ENCODE data around the gene ALKAL2.
"Not testable (repeated sequence)": the region's sequence is repeated elsewhere in the genome, so short reads cannot be mapped to it uniquely, and the experiment has no call there.

The ALKAL2 gene, protein sequence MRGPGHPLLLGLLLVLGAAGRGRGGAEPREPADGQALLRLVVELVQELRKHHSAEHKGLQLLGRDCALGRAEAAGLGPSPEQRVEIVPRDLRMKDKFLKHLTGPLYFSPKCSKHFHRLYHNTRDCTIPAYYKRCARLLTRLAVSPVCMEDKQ

DNA sequence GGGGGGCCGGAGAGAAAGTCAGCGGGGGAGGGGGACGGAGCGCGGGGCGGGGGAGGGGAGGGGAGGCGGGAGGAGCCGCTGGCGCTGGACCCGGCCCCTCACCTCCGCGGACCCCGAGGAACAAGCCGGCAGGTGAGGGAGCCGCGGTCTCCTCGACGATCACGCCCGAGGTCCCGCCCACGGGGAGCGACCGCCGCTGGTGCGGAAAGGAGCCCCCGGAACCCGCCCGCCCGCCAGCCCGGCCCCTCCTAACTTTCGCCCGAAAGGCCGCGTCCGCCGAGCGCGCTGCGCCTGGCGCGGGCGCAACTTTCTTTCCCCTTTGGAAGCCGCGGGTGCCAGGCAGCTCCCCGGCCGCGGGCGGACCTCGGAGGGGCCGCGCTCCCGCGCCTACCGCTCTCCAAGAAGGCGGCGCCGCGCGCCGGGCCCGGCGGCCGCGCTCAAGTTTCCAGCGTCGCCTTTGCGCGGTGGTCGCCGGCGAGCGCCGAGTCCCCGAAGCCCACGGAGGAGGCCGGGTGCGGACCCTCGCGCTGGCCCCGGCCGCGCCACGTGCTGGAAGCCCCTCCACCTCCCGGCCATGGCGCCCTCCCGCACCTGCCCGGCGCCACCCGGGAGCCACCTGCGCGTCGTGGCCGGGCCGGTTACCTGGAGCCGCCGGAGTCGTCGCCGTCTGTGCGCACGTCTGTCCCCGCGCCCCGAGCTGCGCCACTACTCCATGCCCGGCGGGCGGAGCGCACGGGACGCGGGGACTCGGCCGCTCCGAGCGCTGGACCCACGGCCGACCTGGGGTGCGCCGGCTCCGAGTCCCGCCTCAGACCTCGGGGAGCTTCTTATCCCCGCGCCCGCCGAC is at the start of gene ALKAL2:
Gene ALKAL2 (minus strand): TSS at position 181 of the 847 bp plus-strand sequence. CDS start 256 bp downstream, outside the sequence.
- DNase-seq, result no peak

DNA sequence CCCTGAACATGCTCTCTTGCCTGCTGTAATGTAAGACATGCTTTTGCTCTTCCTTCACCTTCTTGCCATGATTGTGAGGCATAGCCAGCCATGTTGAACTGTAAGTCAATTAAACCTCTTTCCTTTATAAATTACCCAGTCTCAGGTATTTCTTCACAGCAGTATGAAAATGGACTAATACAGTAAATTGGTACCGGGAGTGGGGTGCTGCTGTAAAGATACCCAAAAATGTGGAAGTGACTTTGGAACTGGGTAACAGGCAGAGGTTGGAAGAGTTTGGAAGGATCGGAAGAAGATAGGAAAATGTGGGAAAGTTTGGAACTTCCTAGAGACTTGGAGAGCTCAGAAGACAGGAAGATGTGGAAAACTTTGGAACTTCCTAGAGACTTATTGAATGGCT is 49.1 kb upstream of the ALKAL2 start:
- DNase-seq, result not testable (repeated sequence)

DNA sequence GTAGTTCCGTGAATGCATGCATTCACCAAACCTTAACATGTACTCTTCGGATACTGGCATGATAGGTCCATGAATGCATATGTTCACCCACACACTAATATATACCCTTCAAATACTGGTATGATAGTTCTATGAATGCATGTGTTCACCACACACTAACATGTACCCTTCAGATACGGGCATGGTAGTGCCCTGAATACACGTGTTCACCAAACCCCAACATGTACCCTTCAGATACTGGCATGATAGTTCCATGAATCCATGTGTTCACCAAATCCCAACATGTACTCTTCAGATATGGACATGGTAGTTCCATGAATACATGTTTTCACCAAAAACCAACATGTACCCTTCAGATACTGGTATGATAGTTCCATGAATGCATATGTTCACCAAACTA is 48.5 kb upstream of the ALKAL2 start:
- no peak for DNase-seq

DNA sequence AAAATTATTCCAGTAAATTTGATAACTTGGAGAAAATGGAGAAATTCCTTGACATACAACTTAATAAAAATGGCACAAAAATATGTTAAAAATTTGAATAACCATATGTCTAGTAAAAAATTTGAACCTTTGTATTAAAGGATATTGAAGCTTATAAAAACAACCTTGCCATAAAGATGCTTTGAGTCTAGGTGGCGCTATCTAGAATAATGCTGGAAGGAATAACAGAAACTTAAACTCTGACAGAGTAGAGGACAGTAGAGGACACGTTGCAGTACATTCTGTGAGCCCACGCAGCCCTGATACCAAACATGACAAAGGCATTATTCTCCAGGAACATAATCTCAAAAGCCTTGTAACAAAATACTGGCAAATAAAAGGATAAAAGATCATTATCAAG is 44.7 kb upstream of the ALKAL2 start:
- no peak for DNase-seq

DNA sequence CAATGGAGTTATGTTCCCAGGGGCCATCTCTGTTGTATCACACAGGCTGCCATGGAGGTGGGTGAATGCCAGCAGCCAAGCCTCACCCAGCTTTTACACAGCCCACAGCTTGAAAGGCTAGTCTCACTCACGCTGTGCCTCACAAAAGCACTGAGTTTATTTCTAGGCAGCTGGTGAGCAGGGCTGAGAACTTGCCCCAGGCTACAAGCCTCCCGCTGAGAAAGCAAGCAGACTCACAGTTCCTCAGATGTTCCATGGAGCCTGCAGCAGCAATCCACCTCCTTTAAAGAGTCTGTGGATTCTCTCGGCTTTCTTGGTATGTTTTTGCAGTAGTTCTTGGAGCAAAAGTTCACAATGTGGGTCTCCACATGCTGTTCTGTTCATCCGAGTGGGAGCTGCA is 40.9 kb upstream of the ALKAL2 start:
- peak; percentile 9 for DNase-seq

DNA sequence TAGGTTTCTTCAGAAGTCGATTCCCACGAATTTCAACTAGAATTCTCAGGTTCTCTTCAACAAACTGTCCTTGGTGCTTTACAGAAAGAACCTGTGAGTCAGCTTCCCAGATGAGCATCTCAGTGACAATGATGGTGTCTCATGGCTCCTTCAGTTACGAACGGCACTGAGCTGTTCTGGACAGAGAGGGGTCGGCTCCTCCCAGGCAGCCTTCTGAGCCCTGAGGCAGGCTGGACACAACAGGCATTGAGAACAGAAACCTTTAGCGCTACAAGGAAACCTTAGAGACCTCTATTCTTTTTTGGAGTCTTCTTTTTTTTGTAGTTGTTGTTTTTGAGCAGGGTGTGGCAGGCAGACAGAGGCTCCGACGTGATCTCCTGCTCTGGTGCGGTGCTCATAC is 35.1 kb upstream of the ALKAL2 start:
- no peak for DNase-seq

DNA sequence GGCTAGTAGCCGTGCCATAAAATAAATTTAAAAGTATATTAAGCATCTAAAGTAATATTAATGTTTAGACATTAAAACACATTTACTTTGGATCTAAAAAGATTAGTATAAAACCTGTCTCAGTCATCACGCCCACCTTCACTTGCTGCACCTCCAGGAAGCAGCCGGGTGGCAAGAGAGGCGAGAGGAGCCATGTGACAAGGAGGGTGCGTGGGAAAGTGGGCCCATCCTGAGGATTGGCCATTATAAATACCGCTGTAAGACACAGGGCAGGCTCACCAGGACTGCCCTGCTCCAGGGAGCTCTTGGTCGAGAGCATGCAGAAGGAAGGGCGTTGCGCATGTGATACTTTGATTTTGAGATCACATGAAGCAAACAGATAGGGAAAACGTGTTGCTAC is 34.4 kb upstream of the ALKAL2 start:
- no peak for DNase-seq

DNA sequence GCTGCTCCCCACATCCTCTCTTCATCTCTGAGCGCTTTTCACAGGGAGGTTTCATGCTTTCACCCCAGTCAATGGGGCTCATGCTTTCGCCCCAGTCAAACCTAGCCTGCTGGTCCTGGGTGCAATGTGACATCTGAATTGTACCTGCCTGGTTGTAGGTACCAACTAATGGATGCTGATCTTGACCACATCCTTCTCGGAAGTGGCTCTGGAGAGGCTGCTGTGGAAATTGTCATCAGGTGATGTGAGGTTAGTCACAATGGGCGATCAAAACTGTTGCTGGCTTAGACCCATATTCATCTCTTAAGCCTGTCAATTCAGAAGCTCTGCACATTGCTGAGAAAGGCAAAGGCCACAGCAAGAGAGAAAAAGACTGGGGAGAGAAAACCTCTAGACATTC is 32.7 kb upstream of the ALKAL2 start:
- no peak for DNase-seq

DNA sequence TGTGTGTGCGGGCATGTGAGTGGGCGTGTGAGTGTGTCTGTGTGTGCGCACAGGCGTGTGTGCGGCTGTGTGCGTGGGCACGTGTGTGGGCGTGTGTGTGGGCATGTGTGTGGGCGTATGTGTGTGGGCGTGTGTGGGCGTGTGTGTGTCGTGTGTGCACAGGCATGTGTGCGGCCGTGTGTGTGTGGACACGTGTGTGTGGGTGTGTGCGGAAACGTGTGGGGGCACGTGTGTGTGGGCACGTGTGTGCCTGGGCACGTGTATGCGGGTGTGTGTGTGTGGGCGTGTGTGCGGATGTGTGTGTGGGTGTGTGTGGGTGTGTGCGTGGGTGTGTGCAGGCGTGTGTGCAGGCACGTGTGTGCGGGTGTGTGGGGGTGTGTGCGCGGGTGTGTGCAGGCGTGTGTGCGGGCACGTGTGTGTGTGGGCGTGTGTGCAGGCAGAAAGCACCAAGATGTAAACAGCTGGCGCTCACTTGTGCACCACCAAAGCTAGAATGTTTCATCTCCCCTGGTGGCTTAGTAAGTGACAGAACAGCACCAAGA is 31.2 kb upstream of the ALKAL2 start:
- no peak for DNase-seq

DNA sequence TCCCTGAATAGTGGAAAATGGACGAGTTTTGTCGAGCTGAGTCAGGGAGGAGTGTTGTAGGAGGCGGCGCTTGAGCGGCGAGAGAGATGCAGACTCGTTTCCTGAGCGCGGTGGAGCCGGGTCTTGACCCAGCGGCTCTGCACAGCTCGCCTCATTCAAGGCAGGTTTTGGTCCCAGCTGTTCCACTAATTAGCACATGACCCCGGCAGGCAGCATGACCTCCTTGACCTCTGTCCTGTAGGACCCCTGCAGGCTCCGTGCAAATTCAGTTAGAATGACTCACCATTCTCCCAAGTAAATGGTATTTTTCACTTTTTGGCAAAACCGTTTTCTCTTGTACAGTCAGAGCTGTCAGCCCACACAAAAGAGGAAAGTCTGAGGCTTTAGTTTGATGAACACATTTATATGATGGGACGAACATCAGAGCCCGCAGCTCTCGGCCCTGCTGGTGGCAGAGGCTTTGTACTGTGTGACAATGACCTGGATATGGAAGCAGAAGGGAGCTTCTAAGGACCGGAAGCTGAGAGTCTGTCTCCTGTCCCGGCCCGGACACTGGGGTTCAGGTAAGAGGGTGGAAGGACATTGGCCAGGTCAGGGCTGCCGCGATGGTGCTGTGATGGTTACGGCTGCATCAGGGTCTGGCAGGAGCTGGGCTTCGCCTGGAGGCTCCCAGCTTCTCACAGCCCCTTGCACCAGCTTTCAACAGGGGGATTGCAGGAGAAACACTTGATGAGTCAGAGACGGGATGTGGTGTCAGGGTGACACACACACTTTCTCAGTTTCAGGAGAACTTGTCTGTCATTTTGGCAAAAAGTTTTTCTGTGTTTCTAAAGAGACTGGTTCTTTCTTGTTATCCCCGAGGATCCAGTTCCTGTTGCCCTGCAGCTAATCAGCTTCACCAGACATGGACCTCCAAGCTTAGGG is 29.9 kb upstream of the ALKAL2 start:
- peak; percentile 52 for DNase-seq

DNA sequence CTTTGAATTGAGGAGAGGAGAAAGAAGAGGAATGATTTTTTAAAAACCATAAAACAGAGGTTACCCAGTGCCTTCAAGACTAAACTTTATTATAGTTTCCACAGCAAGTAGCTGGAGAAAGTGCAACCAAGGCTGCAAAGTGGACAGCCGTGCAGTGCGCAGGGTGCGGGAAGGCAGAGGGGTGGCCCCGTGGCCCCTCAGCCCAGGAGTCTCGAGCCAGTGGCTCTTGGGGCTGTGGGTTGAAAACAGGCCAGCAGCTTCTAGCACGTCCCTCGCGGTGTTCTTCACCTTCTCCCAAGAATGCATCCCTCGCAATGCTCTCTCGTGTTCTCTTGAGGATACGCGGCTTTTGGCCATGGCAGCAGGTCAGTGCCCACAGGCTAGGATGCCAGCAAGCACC is 28.5 kb upstream of the ALKAL2 start:
- DNase-seq, result no peak

DNA sequence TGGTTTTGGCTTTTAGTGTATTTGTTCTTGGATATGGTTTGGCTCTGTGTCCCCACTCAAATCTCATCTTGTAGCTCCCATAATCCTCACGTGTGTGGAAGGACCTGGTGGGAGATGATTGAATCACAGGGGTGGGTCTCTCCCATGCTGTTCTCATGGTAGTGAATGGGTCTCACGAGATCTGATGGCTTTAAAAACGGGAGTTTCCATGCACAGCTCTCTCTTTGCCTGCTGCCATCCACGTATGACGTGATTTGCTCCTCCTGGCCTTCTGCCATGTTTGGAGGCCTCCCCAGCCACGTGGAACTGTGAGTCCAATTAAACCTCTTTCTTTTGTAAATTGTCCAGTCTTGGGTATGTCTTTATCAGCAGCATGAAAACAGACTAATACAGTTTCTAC is 28.0 kb upstream of the ALKAL2 start:
- DNase-seq, result not testable (repeated sequence)

DNA sequence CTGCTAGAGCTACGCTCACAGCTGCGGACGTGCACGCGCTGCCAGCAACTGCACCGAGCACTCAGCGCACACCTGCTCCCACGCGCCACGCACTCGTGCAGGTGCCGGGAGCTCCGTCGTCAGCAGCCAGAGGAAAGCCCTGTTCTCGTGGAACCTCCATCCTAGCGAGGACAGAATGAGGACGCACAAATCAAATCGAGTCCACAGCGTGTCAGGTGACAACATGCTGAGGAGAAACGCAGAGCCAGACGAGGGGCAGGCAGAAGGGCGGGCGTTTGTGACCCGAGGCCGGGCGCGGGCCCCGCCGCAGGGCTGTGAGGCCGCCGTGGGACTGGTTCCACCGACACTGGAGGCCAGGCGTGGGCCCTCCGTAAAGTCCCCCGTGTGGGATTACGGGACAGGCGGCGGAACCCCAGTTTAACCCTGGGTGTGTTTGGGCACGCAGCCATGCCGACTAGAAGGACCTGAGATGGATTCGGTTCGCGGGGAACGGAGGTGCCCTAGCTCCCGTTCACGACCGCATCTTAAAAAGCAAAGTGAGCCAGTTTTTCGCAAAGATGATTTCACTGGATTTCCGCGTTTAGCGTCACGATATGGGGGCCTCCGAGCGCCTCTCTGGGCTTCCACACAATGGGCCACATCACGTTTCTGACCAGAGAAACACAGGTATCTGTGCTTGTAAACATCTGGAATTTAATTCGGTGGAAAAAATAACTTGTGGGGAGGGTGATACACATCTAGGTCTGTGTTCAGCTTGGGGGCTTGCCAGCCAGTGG is 26.9 kb upstream of the ALKAL2 start:
- no peak for DNase-seq

DNA sequence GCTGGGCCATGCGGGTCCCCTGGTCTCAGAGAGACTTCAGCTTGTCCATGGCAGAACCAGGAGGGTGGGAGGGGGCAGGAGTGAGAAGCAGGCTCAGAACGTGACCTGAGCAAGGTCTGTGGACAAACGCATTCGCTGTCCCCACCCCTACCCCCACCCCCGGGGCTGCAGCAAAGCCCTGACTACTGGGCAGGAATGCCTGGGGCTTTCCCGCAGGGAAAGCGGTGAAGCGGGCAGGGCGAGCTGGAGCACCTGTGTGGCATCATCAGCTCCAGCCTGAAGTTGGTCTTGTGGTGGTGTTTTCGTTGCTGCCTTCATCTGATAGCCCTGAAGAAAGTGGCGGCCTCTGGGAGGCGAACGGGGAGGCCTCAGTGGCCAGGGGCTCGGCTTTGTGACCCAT is 26.1 kb upstream of the ALKAL2 start:
- no peak for DNase-seq

DNA sequence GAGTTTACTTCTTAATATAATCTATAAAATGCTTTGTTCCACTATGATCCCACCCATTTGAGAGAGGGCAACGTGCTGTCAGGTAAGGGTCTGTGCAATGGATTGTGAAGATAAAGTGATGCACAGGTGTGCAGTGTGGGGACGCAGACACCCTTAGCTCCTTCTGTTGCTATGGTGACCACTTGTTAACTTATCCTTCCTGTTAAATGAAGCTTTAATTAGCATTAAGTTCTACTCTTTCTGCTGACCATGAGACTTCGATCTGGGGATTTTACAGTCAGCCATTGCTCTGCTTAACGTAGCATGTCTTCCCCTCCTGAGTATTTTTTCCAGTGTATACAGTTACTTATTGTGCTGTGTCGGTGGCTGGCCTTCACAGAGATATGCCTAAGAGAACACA is 23.1 kb upstream of the ALKAL2 start:
- no peak for DNase-seq

DNA sequence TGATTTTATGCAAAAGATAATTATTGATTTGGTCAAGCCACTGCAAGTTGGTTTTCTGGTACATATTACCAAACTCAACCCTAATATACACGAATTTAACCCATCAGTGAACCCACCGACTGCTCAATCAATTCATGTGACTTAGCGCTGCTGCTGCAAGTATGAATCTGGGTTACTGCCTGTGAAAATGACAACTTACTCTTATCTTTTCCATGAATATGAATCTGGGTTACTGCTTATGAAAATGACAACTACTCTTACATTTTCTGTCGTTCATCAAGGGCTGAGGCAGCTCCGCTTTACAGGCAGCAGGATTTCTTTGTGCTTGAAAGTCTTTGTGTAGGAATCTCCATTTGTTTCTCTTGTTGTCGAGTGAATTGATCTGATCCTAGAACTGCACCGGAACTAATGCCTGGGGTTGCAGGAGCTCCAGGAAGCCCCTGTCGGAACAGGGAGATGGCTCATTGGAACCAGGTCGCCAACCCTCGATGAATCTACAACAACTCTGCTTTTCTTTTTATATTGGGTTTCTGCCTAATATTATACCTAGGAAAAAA is 22.1 kb upstream of the ALKAL2 start:
- DNase-seq, result no peak

DNA sequence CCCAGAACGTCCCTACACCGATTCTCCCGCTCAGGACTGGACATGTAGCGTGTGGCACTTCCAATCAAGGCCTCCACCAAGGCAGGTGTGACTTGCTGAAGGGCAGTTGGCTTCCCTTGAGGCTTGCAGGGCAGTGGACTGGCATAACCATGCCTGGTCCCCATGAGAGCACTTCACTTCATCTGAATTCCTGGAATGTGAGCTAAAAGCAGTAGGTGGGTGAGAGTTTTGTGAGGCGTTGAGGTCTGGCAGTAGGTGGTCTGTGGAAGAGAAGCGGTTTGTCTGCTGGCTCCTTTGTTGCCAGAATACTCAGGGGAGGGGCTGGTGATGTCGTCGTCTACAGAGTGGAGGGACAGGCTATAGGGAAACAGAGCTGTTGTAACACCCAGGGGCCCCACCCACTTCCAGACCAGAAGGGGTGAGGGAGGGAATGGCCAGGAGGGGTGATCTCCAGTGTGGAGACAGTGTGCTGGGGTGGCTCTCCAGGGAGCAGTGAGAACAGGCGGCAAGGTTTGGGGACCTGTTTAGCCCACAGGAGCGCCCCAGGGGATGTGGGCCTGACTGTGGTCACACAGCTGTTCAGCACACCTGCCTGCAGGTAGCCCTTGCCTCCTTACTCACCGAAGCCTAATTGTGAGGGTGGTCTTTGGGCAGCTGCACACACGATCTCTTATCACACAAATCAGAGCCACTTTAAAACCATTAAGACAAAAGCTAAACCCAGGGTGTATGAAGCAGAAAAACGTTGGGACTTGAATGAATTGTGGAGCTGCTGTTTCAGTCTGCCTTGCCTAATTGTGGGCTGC is 21.5 kb upstream of the ALKAL2 start:
- DNase-seq, result no peak

DNA sequence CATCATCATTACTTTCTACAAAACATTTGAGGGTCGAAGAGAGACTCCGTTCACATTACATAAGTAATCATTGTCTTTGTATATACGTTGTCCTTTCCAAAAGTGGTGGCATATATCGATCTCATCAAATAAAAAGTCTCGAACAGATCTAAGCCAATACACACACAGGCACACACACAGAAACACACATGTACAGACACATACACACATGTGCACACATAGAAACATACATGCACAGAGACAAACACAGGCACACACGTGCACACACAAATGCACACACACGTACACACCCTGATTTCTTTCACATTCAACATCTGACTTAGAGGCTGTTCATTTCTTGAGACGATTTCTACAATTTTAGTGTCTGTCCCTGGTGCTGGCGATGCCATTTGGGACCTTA is 17.5 kb upstream of the ALKAL2 start:
- no peak for DNase-seq

DNA sequence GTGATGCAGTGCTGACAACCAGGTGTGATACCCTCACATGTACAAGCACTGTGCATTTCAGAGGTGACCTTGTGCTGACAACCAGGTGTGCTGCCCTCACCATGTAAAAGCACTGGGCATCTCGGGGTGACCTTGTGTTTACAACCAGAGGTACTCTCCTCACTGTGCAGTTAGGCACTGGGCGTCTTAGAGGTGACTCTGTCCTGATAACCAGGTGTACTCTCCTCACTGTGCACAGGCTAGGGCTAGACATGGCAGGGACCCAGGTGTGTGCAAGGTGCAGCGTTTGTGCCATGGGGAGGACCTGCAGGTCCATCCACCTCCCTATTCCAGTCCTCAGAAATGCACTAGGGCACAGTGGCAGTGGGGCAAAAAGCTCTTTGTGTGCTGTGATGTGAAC is 8.5 kb upstream of the ALKAL2 start:
- no peak for DNase-seq

DNA sequence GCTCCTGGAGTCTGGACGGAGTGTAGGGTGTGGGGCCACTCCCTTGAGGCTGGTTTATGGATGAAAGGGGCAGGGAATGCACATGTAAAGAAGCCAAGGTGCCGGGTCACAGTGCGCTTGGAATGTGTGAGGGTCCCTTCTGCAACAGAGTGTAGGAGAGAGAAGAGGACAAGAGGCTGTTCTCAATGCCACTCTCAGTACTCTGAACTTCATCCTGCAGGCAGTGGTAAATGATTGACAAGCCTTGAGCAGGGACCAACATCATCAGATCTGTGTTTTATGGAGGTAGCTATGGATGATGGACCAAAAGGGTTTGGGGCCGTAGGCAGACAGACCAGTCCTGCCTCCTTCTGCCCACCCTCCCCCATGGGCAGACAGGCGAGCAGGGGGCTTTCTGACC is 7.2 kb upstream of the ALKAL2 start:
- no peak for DNase-seq

DNA sequence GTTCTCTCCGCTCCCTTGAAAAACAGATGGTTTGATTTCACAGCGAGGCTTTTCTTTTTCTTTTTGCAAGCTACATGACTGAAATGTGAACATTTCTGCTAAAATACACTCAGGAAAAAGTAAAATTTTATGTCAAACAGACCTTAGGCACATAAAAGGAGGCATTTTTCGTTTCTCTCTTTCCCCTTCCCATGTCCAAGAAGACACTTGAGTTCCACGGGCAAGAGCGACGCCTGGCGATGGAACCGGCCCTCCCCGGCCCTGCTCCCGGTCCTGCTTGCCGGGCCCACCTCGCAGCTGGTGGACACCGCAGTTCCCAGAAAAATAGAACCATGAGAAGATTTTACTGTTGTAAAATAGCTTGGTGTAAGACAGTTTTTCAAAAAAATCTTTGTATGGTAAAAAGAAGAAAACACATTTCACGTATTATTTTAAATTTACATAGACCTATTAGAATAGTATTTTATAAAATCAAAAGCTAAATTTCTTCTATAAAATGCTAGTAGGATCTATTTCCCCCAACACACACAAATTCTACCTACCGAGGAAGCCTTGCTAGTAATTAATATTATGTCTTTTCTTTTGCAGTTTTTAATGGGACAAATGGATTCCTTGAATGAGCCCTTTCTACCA is 2.3 kb upstream of the ALKAL2 start:
- DNase-seq, result peak; percentile 68
